Activated B cell treated with CpG ODN at 0.5 μM for 24 hours (primary cell): ENCODE results near the gene CIDEB. TPM values are rescaled to one million over a fixed set of nuclear protein-coding genes. Genes with fewer than 3 reads are reported as not detected.

Experiments used
- ATAC-seq: fragments of 200-7000 bp; cut with Tn5 transposase; one replicate; pipeline ENCODE4 v1.10.0; 2021; ENCODE audit warnings: low read depth, mild to moderate bottlenecking, moderate library complexity
- CTCF ChIA-PET: fragments of 350-600 bp; sonication (Branson Sonifier 250); formaldehyde crosslinking; loops from one replicate; lab custom pipeline; 2021; ENCODE audit warnings: antibody characterized with exemption; lab: Charles Lee
- POLR2A ChIA-PET: fragments of 350-600 bp; sonication (Branson Sonifier 250); formaldehyde crosslinking; loops from one replicate; lab custom pipeline; 2021; ENCODE audit warnings: antibody characterized with exemption; lab: Charles Lee
- DNase-seq: peaks from one replicate; pipeline ENCODE4 v3.0.0; 2022
- H3K27ac Mint-ChIP-seq: one replicate; pipeline ENCODE4 v1.8.0; 2020; ENCODE audit warnings: mixed read lengths
- H3K27me3 Mint-ChIP-seq: one replicate; pipeline ENCODE4 v1.8.0; 2021; ENCODE audit warnings: mixed read lengths
- H3K36me3 Mint-ChIP-seq: one replicate; pipeline ENCODE4 v1.8.0; 2021; ENCODE audit warnings: low read depth, mixed read lengths
- H3K4me1 Mint-ChIP-seq: one replicate; pipeline ENCODE4 v1.8.0; 2021; ENCODE audit warnings: mixed read lengths
- H3K4me3 Mint-ChIP-seq: one replicate; pipeline ENCODE4 v1.8.0; 2020; ENCODE audit warnings: mild to moderate bottlenecking, mixed read lengths
- H3K9me3 Mint-ChIP-seq: one replicate; pipeline ENCODE4 v1.8.0; 2020; ENCODE audit warnings: mixed read lengths
- CTCF ChIP-seq: fragments of 200-600 bp; IDR thresholded peaks from one replicate; pipeline ENCODE4 v1.8.0; 2022; ENCODE audit warnings: antibody characterized with exemption, mild to moderate bottlenecking
- intact Hi-C: fragments of 100-400 bp; cut with micrococcal nuclease; formaldehyde crosslinking; loops from one replicate; pipeline ENCODE4 v1.15.1; 2024
- total RNA-seq: library from RNA; stranded (reverse); gene quantifications from 2 replicates; pipeline ENCODE4 v1.2.3, GENCODE V29; 2022

The CIDEB gene
- total RNA-seq, 1 donor from 2014 or later, result 9.2 TPM

DNA sequence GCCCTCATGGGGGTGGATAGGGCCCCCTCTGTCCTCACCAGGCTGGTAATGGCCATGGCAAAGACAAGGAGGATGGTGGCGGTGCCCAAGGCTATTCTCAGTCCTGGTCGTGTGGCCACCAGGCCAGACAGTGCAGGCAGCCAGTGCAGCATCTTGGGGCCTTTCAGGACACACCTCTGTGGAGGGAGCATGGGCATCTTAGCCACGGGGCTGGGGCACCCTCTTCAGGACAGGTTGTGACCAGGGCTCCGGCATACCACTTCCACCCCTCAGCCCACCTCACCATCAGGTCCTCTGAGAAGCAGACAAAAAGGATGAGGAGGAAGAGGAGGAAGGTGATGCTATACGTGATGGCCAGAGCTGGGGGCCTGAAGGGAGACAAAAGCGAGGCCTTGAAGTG, 16.2 kb upstream of the CIDEB start:
- Mint-ChIP-seq H3K27ac (no peak overlapping the region), H3K36me3 (no peaks in the 10 kb centered on the region), H3K27me3 (peaks cover 6% of the 10 kb centered on the region), H3K4me3 (no peak overlapping the region), H3K4me1 (peaks cover 11% of the 10 kb centered on the region), H3K9me3 (no peaks in the 10 kb centered on the region)
- CTCF ChIA-PET, result interaction anchor here (4.2 kb wide), 1 partner anchor 16 kb away, joined by 19 read pairs; the partner anchor contains the start of gene CIDEB
- intact Hi-C loops, result no loop called here
- ATAC-seq, result no peak
- TF ChIP-seq CTCF, result no peak
- POLR2A ChIA-PET, result interaction anchor here (0.8 kb wide), 1 partner anchor 9 kb away, joined by 3 read pairs; no protein-coding TSS in a partner anchor
- no peak for DNase-seq

GRCh38 chr14:24323341-24323740, 15.6 kb upstream of the CIDEB start:
- H3K4me3 Mint-ChIP-seq, result no peak overlapping the region
- H3K36me3 Mint-ChIP-seq, result no peaks in the 10 kb centered on the region
- DNase-seq (no peak), ATAC-seq (no peak)
- H3K4me1 Mint-ChIP-seq, result peaks cover 11% of the 10 kb centered on the region
- ChIA-PET POLR2A (interaction anchor here (0.6 kb wide), 1 partner anchor 119 kb away, joined by 5 read pairs; no protein-coding TSS in a partner anchor), CTCF (interaction anchor here (1.5 to 4.2 kb wide), 2 partner anchors 15 to 27 kb away, joined by 3 to 19 read pairs; partner anchors contain the start of gene CIDEB)
- H3K27me3 Mint-ChIP-seq, result peaks cover 6% of the 10 kb centered on the region
- TF ChIP-seq CTCF, result no peak
- H3K9me3 Mint-ChIP-seq, result no peaks in the 10 kb centered on the region
- no peak overlapping the region for H3K27ac Mint-ChIP-seq
- intact Hi-C loops, result no loop called here

GRCh38 chr14:24322672-24323071, 14.9 kb upstream of the CIDEB start:
- no peak overlapping the region for H3K4me3 Mint-ChIP-seq
- intact Hi-C loops, result no loop called here
- H3K27ac Mint-ChIP-seq, result no peak overlapping the region
- no peak for TF ChIP-seq CTCF
- ChIA-PET CTCF (interaction anchor here (1.5 to 4.2 kb wide), 2 partner anchors 15 to 26 kb away, joined by 3 to 19 read pairs; partner anchors contain the start of gene CIDEB), POLR2A (no interaction called here)
- peaks cover 6% of the 10 kb centered on the region for H3K27me3 Mint-ChIP-seq
- peaks cover 9% of the 10 kb centered on the region for H3K4me1 Mint-ChIP-seq
- DNase-seq (no peak), ATAC-seq (no peak)
- H3K36me3 Mint-ChIP-seq, result no peaks in the 10 kb centered on the region
- no peaks in the 10 kb centered on the region for H3K9me3 Mint-ChIP-seq

DNA sequence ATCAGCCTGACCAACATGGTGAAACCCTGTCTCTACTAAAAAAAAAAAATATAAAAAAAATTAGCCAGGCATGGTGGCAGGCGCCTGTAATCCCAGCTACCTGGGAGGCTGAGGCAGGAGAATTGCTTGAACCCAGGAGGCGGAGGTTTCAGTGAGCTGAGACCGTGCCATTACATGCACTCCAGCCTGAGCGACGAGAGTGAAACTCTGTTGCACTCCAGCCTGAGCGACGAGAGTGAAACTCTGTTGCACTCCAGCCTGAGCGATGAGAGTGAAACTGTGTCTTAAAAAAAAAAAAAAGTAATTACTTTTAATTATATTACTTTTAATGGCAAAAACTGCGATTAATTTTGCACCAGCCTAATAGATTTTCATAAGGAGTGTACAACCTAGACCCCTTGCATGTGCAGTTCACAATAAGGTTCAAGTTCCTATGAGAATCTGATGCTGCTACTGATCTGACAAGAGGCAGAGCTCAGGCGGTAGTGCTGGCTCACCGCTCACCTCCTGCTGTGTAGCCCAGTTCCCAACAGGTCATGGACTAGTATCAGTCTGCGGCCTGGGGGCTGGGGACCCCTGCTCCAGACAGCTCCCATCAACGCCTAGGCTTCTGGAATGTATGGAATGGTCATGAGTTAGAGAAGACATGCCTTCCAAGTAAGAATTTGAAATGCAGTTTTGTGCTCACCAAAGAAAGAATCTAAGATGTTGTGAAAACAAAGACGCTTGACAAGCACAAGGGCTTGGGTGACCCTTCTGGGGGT, 13.6 kb upstream of the CIDEB start:
- Mint-ChIP-seq H3K4me1 (no peaks in the 10 kb centered on the region), H3K27me3 (peaks cover 6% of the 10 kb centered on the region), H3K9me3 (no peaks in the 10 kb centered on the region), H3K27ac (no peak overlapping the region), H3K4me3 (no peak overlapping the region), H3K36me3 (no peaks in the 10 kb centered on the region)
- ATAC-seq, result no peak
- CTCF ChIA-PET, result interaction anchor here (4.2 kb wide), 1 partner anchor 13 kb away, joined by 19 read pairs; the partner anchor contains the start of gene CIDEB
- no peak for TF ChIP-seq CTCF
- intact Hi-C loops, result no loop called here
- POLR2A ChIA-PET, result no interaction called here
- DNase-seq, result no peak
